Stomach (tissue), 4 donors: ENCODE measurements around the gene CDC25C.

ENCODE experiments used
- EP300 ChIP-seq: sonication (generic); formaldehyde crosslinking; IDR thresholded peaks from one replicate; pipeline ENCODE4 v1.6.1; 2017; ENCODE audit warnings: antibody characterized with exemption
- POLR2A ChIP-seq, 4 donors: fragments of 450-650 bp; IDR thresholded peaks; one replicate each; pipeline ENCODE4 v1.6.1; 2016; ENCODE audit warnings: antibody characterized with exemption in 4 of 4, control low read depth in 2 of 4, mild to moderate bottlenecking in 1 of 4, moderate library complexity in 1 of 4

DNA sequence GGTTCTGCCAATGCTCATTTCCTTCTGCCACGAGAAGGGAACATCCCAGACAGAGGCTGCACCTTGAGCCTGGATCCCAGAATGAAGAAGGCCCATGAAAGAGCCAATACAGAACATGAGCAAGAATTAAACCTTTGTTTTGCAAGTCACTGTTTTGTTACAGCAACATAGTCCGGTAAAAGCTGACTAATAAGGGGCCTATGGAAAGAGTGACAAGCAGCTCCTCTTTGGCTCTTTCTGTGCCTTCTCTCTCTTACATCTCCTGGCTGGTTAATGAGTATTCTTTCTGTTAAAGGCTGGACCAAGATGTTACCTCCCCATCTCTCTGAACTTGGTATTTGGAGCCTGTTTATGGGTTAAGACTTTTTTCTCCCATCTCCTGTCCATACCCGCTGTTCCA is 68.0 kb downstream of the CDC25C start:
- no peak for TF ChIP-seq EP300
- TF ChIP-seq POLR2A (IDR thresholded peaks at IDR 0.05): no peak
